Stimulated activated CD4-positive, alpha-beta T cell treated with anti-CD3 and anti-CD28 coated beads, Interleukin-15, amount 100 ng/mL, for 1 hour (primary cell): ENCODE data around the gene WNT3.

Experiments used
- DNase-seq, 2 donors: peaks; one replicate each; pipeline ENCODE4 v3.0.0-alpha.2; 2020; ENCODE audit warnings: low read depth in 1 of 2, low spot score in 1 of 2

Gene WNT3

DNA sequence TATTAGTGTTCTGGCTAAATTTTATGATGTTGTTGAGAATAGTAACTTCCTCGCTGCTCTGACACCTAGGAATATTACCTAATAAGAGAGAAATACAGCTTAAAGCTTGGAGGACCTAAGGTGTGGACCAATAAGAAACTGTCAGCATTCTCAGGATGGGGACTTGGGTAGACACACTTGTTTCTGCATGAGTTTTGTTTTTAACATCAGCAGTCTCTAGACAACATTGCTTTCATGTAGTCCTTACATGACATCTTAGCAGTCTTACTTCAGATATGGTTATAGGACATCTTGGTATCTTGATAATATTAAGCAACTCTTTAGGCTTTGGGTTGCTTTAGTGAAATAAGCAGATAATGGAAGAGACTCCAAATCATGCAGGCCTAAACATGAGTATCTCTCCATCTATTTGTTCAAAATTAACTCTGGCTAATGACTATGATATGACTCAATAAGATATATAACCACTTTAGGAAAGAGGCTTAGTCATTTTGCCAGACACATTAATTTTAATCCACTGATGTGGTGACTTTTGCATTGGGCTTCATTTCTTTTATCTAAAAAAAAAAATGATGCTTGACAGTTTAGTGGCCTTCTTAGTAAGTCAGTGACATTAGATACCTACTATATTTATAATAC lies 84.5 kb downstream of the WNT3 start:
- DNase-seq, result no peak

DNA sequence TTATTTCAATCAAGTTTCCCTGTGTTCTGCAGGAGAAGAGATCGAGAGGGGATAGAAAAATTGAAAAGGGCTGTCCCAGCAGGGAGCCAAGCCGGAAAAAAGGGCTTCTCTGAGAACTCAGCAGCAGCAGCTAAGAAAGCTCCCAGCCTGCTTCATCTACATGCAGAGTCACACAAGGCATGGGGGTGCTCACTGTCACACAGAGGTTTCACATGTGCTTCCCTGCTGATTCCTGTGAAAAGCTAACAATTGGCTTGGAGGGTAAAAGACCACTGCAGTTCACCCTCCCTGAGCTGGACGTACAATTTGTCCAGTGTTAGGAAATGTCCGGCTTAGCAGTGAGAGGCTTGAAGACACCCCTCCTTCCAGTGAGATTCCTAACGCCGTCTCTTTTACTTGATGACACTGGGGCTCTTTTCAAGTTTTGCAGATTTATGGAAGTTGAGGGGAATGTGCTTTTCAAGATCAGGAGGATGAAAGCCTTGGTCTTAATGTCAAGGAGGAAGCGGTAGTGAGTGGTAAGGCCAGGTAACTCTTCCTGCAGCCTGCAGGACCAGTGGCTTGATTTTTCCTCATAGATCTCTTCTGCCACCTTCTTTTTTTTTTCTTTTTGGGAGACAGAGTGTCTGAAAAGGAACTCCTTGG lies 85.6 kb downstream of the WNT3 start:
- no peak for DNase-seq

DNA sequence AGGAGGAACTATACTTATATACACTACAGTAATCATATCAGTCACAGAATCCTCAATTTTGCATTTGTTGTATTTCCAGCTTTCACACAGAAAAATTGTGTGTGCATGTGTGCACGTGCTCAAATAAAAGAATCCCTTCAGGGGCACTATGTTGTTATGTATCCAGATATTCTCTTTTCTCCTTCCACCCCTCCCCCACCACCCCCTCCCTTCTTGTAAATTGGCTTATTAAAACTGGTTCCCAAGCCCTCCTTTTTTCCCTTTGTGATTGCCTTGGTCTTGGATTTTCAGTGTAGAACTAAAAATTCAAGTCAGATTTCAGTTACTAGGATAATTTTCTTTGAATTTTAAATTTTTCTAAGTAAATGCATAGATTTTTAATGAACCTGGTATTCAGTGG lies 86.3 kb downstream of the WNT3 start:
- DNase-seq, result no peak

DNA sequence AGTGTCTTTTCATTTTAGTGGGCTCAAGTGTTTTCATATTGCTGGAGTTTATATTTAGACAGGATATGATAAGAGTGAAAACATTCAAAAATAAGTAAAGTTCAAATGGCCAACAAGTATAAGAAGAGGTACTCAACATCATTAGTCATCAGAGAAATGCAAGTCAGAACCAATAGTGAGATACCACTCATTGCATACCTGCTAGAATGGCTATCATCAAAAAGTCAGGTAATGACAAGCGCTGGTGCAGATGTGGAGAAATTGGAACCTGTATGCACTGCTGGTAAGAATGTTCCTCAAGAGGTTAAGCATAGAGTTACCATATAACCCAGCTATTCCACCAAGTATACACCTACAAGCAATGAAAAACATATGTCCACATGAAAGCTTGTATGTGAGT lies 87.8 kb downstream of the WNT3 start:
- DNase-seq, result no peak

DNA sequence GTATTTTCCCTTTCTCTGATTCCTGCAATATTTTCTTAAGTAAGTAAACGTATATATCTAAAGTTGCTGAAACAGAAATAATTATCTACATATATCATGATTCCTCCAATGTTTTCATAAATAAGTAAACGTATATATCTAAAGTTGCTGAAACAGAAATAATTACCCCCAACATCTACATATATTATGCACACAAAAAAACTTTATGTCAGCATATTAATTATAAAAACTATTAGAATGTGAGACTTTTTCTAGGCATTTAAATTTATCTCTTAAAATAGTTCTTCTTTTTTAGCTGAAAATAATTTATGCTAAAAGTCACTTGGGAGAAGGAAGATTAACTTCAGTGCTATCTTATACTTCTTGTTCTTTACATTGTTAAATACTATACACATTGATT lies 88.5 kb downstream of the WNT3 start:
- DNase-seq, result no peak

DNA sequence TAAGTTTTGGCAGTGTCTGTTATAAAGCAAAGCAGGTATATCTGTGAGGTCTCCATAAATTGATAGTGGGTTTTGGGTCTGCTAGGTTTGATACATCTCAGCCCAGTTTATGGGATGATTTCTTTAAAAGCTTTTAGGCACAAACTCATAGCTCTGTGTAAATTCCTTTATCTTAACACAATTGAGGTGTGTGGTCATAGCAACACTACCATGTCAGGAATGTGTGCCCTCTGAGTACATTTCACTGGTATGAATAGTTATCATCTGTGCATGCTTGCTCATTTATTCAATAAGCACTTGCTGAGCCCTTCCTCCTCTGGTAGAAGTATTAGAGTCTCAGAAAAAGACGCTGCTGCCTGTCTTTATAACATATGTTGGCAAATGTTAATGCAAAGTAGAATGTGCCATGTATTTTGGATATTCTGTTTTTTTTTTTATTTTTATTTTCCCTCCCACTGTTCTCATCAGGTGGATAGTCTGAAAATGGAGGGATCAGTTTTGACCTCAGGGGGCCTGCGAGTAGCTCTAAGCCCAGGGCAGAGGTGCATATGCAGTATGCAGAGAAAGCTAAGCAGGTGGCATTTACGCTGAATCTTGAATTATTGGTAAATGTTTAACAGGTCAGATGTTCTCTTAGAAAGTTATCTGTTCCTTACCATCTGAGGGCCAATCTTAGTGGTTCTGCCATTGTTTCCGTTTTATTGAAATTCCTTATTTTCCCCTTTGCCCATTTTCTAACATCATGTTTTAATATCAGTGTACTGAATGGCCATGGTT lies 90.7 kb downstream of the WNT3 start:
- no peak for DNase-seq

DNA sequence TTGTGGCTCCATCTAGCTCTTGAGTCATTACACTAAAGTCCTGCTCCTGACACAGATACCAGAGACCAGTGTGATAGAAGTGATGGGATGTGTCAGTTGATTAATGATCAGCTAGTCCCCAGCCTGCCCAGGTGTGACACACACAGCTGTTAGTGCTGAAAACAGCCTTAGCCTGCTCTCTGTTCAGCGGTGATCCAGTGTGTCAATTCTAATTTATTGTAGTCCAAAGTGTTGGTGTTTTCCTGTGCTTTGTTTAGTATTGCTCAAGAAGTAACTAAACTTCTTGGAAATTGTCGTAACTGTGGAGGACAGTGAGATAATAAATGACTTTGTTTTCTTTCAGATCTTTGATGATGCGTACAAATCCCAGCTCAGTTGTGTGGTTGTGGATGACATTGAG lies 92.3 kb downstream of the WNT3 start:
- no peak for DNase-seq

DNA sequence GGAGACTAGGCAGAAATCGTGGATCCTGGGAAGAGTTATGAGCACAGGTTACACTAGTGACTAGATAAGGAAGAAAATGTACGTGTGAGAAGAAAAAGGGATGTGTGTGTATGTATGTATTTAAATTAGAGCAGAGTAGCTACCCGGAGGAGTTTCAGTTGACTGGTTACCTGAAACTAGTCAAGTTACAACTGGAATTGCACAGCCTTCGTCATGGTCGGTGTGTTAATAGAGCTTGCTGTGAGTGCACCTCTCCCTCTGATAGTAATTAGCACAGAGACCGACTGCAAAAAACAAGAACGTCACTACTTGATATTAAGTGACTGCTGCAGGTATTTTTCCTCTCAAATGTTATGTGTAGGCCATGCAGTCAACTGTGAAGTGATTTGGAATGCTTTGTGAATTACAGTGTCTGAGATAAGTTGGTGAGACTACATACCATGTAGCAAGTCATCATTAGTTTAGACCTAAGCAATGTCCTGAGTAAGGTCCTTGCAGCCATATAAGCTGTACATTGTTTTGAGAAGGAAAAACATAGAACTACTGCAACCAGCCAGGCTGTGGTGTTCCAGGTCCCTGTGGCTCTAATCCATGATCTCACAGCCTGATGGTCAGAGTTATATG lies 95.7 kb downstream of the WNT3 start:
- no peak for DNase-seq

DNA sequence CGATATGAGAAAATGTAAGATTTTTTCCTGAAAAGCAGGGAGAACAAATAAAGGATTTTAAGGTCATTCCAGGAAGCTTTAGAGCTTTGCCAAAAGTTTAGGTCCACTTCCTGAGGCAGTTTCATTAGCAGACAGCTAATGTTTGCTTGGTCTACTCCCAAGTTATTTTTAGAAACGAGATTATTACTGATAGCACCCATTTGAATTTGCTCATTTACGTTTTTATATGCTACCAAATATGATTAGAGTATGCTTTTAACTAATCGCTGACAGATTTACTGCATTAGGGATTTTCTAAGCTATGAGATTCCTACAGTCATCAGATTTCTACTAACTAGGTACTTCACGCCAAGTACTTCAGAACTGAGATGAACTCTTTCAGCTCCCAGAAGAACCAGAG lies 98.1 kb downstream of the WNT3 start:
- DNase-seq, result no peak

DNA sequence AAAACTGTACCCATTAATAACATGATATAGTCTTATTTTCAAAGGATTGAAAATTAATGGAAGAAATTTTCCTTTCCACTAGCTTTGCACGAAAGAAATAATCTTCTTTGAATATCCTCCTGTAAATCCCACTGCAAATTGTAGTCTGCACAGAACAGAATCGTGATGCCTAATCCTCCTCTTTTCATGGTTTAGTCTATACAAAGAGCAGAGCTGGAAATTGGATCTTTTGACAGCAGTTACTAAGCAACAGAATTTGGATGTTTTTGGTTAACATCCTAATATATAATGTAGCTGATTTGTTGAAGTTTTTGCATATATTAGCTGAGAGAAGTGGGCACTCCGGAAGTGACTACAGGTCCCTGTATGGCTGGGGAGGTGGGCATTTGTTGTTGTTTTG lies 98.6 kb downstream of the WNT3 start:
- no peak for DNase-seq

DNA sequence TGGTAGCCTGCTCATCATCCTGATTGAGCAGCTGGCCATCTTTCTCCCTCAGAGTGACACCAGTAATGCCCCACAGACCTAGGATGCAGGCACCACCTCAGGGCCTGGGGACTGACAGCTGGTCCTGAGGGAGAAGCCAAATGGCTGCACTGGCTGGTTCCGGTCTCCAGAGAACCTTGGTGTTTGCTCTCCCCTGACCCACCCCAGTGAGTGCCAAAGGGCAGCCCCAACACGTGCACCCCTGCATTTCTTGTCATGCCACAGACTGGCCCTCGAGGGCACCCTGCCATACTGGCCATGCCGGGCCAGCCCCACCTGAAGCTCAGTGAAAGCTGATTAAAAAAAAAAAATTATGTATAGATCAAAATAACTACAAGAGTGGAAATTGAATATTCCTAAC lies 100.5 kb downstream of the WNT3 start:
- no peak for DNase-seq
